ENCODE measurements around the gene WWC2.

The WWC2 gene

DNA sequence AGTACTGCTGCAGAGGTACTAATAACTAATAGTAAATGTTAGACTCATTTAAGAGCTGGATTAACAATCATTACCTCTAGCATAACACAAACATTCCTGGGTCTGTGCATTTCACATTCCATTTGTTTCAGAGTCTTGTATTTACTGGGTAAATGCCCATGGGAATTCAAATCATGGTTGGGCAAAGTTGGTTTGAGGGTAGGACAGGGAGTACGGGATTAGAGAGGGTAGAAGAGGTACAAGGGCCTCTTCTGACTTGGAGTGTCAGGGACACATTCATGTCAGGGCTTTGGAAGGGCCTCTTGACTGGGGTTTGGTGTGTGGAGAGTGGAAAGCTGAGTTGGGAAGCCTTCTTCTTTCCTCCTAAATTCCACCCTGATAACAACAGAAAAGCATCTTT is 65.9 kb downstream of the WWC2 start:
- H3K4me3 ChIP-seq (ENCODE audit: low read depth, low read length), result no peak overlapping the region
- no peak for DNase-seq (ENCODE audit: low read depth)
- TF ChIP-seq, protein P1, sequence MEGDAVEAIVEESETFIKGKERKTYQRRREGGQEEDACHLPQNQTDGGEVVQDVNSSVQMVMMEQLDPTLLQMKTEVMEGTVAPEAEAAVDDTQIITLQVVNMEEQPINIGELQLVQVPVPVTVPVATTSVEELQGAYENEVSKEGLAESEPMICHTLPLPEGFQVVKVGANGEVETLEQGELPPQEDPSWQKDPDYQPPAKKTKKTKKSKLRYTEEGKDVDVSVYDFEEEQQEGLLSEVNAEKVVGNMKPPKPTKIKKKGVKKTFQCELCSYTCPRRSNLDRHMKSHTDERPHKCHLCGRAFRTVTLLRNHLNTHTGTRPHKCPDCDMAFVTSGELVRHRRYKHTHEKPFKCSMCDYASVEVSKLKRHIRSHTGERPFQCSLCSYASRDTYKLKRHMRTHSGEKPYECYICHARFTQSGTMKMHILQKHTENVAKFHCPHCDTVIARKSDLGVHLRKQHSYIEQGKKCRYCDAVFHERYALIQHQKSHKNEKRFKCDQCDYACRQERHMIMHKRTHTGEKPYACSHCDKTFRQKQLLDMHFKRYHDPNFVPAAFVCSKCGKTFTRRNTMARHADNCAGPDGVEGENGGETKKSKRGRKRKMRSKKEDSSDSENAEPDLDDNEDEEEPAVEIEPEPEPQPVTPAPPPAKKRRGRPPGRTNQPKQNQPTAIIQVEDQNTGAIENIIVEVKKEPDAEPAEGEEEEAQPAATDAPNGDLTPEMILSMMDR (IDR thresholded peaks at IDR 0.05; ENCODE audit: insufficient read depth, low read depth, low read length, missing control alignments), result no peak

DNA sequence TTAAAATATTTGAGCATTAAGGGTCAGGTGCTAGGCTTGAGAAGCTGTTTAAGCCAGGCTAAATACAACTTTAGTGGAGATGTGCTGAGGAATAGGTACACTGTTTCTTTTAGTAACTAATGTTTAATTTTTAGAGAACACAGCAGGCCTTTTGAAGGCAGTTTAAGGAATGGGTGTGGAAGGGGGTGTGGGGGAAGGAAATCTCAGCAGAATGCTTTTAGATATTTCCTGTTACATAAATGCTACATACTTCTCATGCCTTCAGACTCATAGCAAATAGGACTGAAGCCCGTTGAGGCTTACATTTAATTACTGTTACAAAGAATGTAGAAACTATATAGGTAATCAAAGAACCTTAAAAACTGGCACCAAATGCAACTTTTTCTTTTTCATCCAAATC is 66.3 kb downstream of the WWC2 start:
- TF ChIP-seq, protein P1 (IDR thresholded peaks at IDR 0.05; ENCODE audit: insufficient read depth, low read depth, low read length, missing control alignments), result no peak
- no peak for DNase-seq (ENCODE audit: low read depth)
- no peak overlapping the region for H3K4me3 ChIP-seq (ENCODE audit: low read depth, low read length)

DNA sequence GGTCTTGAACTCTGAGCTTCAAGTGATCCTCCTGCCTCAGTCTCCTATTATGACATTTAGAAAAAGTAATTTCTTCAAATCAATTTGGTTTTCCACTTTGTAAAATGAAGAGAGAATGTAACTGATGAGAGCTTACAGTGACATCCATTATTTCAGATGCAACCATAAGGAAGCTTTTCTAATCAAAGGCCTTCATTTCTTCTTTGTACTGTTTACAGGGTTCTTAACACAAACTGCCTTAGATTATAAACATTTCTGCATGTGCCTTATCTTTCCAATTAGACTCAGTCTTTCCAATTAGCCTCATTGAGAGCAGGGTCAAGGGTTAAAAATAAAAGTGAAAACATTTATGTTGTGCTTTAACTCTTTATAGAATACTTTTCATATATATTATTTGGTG is 71.8 kb downstream of the WWC2 start:
- H3K4me3 ChIP-seq (ENCODE audit: low read depth, low read length), result no peak overlapping the region

DNA sequence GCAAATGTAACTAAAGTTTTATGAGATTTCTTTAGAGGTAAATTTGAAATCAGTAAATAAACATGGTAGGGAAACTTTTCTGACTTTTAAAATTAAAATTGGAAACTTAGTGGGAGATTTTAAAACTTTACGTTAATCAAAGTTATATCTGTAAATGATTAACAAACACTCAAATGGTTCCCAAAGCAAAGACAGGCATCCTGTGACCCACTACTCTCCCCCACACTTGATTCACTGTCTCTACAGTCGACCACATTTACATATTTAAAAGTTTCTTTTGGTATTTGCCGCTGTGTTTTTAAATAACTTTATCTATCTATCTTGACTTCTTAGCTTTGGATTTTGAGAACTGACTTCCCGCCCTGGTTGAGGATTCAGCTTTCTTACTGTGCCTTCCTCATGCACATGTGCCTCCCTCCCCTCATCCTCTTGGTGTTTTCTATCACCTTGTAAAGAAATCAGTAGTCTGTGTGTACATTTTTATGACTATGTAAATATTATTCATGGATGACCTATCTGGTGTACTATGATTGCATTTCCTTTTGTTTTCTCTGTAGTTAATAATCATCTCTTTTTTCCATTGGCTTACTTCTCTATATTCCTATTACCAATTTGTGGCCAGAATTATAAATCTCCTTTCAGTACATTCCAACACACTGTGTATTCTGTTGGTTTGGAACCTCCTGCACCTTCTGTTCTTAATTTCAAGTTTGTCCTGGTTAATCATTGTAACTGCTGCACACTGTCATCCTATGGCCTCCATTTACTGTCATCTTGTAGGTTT is 72.6 kb downstream of the WWC2 start:
- no peak for DNase-seq (ENCODE audit: low read depth)

More for the DNA sequence above, 71.8 kb downstream of the WWC2 start:
- no peak for DNase-seq (ENCODE audit: low read depth)
- TF ChIP-seq, protein P1 (IDR thresholded peaks at IDR 0.05; ENCODE audit: insufficient read depth, low read depth, low read length, missing control alignments), result no peak

DNA sequence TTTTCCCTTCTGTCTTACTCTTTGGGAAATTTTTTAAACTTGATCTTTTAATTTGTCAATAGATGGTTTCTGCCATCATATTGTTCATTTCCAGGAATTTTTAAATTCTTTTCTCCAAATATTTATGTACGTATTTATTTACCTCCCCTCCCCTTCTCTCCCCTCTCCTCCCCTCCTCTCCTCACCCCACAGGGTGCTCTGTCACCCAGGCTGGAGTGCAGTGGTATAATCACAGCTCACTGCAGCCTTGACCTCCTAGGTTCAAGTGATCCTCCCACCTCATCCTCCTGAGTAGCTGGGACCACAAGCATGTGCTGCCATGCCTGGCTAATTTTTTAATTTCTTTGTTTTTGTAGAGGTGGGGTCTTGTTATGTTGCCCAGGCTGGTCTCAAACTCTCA is 73.8 kb downstream of the WWC2 start:
- H3K4me3 ChIP-seq (ENCODE audit: low read depth, low read length), result no peak overlapping the region
- TF ChIP-seq, protein P1 (IDR thresholded peaks at IDR 0.05; ENCODE audit: insufficient read depth, low read depth, low read length, missing control alignments), result no peak
- DNase-seq (ENCODE audit: low read depth), result no peak

More for the DNA sequence above, 72.6 kb downstream of the WWC2 start:
- H3K4me3 ChIP-seq (ENCODE audit: low read depth, low read length), result no peak overlapping the region
- TF ChIP-seq, protein P1 (IDR thresholded peaks at IDR 0.05; ENCODE audit: insufficient read depth, low read depth, low read length, missing control alignments), result no peak

DNA sequence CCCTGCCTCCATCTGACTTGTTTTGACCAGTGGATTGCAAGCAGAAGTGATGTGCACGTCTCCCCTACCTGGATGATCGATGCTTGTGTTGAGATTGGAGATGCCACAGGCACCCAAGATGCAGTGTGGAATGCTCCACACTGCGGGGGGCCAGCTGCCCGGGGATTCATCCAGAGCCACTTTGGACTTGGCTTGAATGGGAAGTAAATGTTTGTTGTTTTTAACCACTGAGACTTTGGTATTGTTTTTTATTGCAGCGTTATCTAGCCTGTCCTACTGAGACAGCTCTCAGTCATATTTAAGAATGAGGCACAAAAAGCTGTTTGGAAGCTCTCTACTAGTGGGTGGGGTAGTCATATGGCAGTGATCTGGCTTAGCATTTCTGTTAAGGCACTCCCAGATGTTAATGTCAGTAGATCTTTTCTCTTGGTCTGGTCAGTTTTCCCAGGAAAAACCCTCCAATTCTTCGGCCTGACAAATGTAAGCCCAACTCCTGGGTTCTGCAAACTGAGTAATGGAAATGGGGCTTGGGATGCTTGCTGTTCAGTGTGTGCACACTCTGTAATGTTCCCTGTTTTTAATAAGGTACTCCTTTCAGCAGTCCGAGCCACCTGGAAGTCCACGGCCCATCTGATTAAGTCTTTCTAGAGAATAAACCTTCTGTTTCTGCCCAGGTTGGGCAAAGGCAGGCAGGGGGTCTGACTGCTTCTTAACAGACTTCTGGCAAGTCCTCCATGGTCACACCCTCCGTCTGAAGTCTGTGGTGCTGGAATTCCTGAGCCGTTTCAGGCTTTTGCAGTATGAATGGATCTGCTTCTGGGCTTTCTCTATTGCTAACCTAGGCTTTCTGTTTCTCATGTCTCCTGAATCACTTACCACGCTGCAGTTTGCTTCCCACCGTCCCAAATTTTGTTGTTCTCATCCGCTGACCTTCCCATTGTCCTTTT is 74.8 kb downstream of the WWC2 start:
- no peak for DNase-seq (ENCODE audit: low read depth)
- no peak overlapping the region for H3K4me3 ChIP-seq (ENCODE audit: low read depth, low read length)
- TF ChIP-seq, protein P1 (IDR thresholded peaks at IDR 0.05; ENCODE audit: insufficient read depth, low read depth, low read length, missing control alignments), result no peak

Measured in GM12865 (cell line).